Left kidney (tissue), 8 donors: ENCODE data around the gene MTRF1L. TPM values are rescaled to one million over a fixed set of nuclear protein-coding genes. Genes with fewer than 3 reads are reported as not detected.

ENCODE experiments used
- DNase-seq: peaks from one replicate; pipeline ENCODE4 v3.0.0-alpha.2; 2013
- long read RNA-seq, 8 donors: transcript quantifications; one replicate each; lab custom pipeline, GENCODE V29; 2026
- polyA plus RNA-seq: library from polyadenylated mRNA; unstranded; fragments of 120-200 nt; gene quantifications from one replicate; pipeline ENCODE4 v1.2.1, GENCODE V29; 2013; ENCODE audit not compliant: insufficient read length

MTRF1L gene, protein sequence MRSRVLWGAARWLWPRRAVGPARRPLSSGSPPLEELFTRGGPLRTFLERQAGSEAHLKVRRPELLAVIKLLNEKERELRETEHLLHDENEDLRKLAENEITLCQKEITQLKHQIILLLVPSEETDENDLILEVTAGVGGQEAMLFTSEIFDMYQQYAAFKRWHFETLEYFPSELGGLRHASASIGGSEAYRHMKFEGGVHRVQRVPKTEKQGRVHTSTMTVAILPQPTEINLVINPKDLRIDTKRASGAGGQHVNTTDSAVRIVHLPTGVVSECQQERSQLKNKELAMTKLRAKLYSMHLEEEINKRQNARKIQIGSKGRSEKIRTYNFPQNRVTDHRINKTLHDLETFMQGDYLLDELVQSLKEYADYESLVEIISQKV
- polyA plus RNA-seq, result 23.4 TPM
- long read RNA-seq, donor 1, transcript MTRF1L-209 (2 exons, 447 nt), result major isoform, 5 of 6 reads
- long read RNA-seq, donor 1, partial matches to known transcripts, result 0 of 6 reads
- long read RNA-seq, donor 1, other reads (novel, unspliced or antisense), result 0 of 6 reads
- long read RNA-seq, donor 2, transcript MTRF1L-208 (7 exons, 3,651 nt), result major isoform, 5 of 7 reads
- long read RNA-seq, donor 2, partial matches to known transcripts, result 0 of 7 reads
- long read RNA-seq, donor 2, other reads (novel, unspliced or antisense), result 0 of 7 reads
- long read RNA-seq, donor 3, transcript MTRF1L-209 (2 exons, 447 nt), result major isoform, 5 of 12 reads
- long read RNA-seq, donor 3, partial matches to known transcripts, result 6 of 12 reads
- long read RNA-seq, donor 3, other reads (novel, unspliced or antisense), result 0 of 12 reads
- long read RNA-seq, donor 4, partial matches to known transcripts, result 0 of 2 reads
- long read RNA-seq, donor 4, other reads (novel, unspliced or antisense), result 0 of 2 reads
- long read RNA-seq, donor 5, partial matches to known transcripts, result 6 of 16 reads
- long read RNA-seq, donor 5, other reads (novel, unspliced or antisense), result 0 of 16 reads
- long read RNA-seq, donor 6, partial matches to known transcripts, result 0 of 10 reads
- long read RNA-seq, donor 6, other reads (novel, unspliced or antisense), result 0 of 10 reads
- long read RNA-seq, donor 7, transcript MTRF1L-208 (7 exons, 3,651 nt), result major isoform, 6 of 24 reads
- long read RNA-seq, donor 7, partial matches to known transcripts, result 5 of 24 reads
- long read RNA-seq, donor 7, other reads (novel, unspliced or antisense), result 0 of 24 reads
- long read RNA-seq, donor 8, result 0 reads

DNA sequence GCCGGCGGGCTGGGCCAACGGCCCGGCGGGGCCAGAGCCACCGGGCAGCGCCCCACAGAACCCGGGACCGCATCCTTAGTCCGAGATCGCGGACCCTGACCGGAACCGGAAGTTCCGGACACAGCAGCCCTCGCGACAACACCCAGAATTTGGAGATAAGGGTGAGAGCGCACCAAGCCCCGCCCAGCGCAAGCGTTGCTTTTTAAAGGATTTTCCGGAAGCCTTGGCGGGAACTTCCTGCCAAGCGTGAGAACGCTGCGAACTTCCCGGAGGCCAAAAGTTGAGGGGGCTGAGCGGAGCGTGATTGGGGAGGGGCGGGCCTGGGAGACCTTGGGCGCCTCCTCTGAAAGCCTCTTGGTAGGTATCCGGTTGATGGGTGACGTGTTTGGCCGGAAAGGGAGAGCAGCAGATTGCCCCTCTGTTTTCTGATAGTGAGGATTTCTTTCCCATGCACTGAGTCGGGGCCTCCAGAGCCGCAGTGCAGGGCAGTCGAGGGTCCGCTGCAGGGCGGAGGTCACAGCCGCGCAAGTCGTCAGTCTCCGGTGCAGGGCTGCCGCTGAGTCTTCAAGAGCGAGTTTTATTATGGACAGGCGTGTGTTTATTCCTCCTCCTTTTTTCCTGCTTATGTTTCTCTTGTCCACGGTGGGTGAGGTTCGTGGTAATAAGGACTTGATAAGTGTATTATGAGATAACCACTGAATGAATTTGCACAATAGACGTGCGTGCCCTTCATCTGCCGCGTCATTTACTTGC, at the start of gene MTRF1L:
MTRF1L (minus strand) TSS at position 97 of the 753 bp plus-strand sequence; CDS start at position 73, 24 bp downstream.
- peak; percentile 95 for DNase-seq

DNA sequence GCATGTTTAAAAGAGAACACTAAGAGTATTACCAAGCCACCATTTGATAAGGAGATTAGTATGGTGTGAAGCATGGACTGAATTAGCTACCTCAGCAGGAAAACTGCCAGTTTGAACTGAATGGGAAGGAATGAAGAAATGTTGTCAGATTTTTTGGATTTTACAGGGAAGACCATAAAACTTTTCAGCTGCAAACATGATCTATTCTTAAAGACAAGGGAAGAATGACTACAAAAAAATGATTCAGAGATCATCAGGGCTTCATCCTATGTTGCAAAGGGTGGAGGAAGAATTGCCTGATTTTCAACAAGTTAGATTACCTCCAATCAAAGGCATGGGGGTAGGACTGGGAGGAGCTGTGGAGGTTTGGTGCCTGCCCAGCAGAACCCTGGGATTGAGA, 49.3 kb upstream of the MTRF1L start:
- DNase-seq, result no peak

DNA sequence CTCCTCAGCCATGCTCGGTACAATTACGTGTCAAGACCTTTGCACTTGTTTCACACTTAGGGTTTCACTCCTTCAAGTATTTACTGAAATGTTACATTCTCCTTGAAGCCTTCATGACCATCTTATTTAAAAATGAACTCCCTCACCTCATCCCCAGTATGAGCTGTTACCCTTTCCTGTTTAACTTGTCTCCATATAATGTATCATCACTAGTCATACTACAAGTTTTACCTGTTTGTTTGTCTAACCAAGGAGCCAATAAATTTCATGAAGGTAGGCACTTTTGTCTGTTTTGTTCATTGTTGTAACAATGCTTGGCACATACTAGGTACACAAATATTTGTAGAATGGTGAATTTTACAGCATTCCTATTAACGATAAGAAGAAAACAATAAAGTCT, 46.1 kb upstream of the MTRF1L start:
- DNase-seq, result no peak

DNA sequence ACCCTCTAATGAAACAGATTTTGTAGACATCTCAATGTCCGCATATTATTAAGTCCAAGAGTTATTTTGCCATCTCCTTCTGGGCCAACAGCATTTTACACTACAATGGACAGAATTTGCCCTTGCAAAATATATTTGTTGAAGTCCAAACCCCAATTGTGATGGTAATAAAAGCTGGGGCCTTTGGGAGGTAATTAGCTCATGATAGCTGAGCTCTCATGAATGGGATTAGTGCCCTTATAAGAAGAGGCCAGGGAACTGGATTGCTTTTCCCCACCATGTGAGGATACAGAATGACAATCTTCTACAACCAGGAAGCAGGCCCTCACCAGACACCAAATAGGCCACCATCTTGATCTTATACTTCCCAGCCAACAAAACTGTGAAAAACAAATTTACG, 44.9 kb upstream of the MTRF1L start:
- no peak for DNase-seq

DNA sequence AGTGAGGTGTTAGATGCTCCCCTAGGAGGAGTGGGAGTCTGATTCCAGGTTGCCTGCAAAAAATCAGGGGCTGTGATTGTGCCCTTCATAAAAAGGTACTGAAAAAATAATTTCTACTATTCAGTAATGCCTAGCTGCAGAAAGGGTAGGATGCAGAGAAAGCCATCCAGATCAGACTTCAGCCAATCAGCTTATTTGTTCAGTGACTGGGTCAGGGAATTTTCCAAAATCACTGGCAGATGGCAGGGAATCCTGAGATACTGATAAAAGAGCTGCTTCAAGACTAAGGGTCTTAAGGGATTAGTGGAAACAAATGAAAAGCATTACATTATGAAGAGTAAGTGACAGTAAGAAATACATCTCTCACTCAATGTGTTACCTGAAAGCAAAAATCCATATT, 42.8 kb upstream of the MTRF1L start:
- DNase-seq, result no peak

DNA sequence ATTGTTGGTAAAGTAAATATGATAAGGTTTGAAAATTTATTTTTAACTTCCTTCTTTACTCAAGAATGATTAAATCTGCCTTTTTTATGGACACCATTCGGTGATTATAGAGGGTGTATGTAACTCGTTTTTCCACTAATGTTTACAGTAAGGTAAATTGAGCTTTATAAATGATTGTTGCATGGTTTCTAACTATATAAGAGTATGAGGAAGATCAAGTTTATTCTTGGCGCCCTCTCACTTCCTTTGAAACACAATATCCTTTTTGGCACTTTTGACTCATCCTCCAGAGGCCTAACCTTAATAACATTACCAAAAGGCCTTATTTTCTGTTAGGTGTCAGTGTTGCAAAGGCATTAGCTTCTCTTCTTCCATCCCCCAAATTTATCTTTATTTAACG, 41.8 kb upstream of the MTRF1L start:
- DNase-seq, result no peak

DNA sequence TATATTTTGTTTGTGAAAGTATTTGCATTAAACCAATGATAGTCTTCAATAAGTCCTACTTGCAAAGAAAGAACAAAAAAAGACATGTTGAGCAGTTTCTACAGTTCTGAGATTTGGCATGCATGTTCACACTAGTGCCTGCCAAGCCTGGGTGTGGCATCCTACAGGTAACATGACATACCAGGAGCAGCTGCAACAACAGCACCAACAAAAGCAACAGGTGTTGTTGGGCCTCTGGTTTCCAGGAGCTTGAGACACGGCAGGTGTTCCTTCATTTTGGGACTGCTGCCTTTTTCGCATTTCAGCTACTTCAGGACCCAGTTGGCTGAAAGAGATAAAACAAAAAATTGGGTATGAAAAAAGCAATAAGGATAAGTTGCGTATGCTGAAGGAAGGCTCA, 41.2 kb upstream of the MTRF1L start:
- no peak for DNase-seq

DNA sequence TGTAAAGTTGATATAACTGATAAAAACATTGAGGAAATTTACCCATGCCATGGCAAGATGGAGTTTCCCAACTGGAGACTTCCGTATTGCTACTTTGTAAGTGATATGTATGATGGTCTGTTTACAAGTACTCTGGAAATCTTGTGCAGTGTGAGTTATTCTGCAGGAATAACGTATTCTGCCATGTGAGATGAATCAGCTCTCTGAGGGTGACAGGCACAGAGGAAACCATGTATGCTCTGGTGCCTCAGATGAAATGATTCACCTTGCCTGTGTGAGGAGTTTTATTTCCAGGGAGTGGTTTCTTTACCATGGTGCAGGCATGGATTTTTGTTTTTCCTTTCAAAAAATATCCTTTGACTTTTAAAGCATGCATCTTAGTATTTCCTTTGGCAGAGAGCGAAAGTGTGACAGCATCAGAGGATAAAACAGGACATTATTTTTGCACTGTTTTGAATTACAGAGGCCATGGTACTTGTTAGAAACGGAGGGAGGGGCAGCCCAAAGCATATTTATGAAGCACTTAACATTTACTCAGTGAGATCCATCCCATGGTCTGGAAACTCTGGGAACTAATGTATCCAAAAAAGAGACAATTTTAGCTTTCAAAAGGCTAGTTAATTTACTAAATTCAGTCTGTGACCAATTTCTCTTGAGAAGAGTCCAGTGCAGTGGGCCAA, 36.0 kb upstream of the MTRF1L start:
- no peak for DNase-seq

DNA sequence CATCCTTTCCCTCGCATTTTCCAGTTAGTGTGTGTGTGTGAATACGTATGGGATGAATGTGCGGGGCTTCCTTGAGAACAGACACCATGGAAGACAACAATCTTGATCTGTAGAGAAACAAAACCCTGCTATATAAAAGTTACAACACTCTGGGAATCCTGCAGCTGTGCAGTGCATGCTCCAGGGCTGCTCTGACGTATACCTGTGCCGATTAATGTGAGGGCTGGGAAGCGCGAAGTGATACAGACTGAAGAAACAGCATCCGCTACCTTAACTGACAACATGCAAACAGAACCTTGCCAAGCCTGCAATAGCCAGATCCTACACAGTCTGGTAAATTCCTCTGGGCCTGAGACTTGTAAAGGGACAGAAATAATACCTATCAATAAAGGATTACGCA, 31.6 kb upstream of the MTRF1L start:
- no peak for DNase-seq

DNA sequence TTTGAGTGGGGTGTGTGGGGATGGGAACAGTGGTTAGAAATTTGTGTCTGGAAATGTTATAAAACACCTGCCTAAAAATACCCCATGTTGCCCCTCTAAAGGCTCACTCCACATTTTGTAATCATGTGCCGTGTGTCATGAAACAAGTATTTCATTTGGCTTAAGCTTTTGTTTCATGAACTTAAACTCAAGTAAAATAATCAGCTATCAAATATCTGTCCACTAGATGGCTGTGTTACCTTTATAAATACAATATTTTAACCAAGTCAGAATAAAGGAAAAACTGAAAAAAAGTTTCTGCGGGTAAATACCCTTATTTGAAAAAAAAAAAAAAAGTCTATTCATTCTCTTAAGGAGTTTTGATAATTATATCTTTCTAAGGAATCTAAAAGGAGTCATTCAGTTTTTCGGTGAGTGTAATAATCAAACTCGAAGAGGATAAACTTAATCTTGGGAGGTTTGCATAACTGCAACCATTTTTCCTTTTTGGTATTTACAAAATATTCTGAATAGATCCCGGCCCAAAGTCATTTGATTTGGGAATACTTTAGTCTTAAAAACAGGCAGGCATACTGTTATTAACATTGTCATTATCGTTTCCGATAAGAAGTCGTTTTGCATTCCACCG, 29.9 kb upstream of the MTRF1L start:
- DNase-seq, result peak; percentile 38

DNA sequence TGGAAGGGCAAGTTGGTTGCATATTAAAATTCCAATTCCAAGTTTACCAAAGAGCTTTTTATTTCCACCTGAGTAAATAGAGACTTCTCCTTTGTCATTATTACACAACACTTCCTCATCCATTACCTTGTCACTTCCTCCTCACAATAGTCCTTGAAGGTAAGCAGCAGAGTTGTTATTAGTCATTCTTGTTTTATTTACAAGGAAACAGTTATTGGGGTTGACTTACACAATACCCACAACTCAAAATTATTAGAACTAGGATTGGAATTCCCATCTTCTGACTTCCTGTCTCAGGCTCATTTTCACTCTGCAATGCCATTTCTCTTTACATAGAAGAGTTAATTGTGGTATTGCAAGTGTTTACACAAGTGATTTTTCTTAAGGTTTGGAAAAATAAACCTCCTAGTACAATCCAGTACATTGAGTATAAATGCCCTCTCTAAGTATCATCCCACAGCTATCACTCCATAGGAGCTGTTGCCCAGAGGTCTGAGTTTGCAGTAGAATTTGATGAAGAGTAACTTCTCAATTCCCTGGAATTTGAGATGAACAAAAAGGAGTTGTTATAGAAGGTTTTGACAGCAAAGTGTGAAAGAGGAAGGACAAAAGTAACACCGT, 28.9 kb upstream of the MTRF1L start:
- no peak for DNase-seq

DNA sequence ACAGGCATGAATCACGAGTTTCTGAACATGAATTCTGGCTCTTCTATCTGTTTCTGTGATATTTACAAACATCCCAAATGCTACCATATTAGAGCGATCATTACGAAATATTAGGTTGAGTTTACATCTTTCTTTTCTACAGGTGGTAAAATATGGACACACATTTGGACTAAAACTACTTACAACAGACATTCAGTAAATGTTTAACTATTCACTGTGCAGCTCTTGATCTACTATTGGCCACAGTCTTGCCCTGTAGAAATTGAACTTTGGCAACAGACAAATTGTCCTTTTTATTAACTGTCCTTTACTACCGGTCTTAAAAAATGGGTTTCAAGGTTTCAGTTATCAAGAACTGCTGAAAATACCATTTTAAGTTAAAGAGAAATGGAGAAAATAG, 26.5 kb upstream of the MTRF1L start:
- no peak for DNase-seq

DNA sequence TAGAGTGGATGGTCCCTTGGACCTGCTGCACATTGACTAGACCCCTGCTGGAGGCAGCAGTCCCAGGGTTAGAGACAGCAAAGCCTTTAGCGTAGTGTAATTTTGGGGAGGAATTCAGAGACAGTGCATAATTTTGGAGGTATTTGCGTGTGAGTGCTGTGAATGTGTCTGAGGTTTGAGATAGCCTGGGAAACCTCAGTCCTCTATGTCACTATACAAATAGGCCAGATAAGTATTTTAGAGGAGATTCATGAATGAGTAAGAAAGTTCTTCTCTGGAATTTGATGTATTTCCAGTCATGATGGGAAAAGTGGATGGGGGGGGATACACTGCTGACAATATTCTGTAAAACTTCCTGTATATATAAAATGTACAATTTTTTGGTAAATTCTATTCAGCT, 25.8 kb upstream of the MTRF1L start:
- no peak for DNase-seq

DNA sequence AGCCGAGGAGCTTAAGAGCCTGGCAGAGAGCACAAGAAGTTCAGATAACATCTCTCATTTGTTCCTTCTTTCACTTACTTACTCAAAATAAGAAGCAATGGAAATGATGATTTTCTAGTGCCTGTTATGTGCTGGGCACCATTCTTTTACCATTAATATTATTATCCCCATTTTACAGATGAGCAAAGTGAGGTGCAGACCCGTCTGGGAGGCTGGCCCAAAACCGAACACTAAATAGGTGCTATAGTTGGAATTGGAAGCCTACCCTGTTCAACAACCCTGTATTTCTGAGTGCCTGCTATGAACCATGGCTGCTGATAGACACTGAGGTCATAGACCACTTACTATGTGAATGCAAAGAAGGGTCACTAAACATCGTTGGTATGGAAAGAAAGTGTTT, 25.0 kb upstream of the MTRF1L start:
- DNase-seq, result no peak

DNA sequence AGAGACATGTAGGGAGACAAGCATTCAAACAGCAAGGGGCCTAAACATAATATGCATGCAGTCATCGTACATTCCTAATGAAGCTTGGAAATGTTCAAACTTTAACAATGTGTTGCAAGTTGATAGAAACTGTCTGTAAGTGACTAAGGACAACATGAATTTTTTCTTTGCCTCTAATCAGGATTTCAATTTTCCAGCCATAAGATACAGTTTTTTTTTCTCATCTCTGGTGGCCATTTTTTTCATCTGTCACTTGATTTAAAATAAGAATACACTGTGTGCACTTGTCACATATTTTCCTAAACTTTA, 22.2 kb upstream of the MTRF1L start:
- DNase-seq, result no peak

DNA sequence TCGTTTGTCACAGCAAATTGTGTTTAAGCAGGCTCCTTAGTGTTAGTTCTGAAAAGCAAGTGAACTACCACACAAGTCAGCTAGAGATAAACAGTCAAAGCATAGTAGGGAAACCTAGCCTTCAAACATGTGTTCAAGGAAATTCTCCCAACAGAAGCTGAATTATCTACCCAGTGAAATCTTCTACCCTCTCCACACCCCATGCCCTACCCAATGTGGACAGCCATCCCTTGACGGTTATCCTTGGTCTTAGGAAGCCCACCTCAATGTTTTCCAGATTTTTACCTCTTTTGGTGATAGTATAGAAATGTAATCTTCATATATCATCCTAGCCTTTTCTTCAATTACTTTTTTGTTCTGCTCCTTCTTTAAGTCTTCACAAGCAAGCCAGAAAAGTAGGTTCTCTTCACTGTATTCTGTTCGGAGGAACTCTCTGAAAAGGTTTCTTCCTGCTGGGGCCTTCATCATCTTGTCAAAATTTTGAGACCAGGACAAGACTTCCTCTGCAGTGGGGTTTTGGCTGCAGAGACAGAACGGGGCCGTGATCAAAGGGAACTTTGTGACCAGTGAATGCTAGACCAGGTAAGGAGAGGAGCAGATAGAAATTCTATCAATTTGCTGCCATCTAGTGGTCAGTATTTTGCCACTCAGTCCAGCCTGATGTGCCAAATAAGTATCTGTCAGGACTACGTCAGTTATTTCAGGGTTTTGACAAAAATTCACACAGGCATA, 21.6 kb upstream of the MTRF1L start:
- DNase-seq, result peak; percentile 40

DNA sequence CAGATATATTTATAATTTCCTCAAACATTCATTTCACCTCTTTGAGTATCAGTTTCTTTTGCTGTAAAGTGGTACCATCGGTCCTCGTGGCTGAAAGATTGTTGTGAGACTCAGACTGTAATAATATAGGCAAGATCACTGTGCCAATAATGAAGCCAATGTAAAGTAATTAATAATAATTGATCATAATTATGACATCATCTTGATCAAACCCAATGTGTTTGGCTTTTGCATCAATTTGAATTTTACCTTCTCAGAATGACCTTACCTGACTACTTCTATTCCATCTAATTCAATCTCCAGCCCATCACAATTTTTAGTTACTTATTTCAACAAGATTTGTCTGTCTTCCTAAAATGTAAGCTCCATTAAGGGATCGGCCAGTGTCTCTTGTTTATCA, 15.8 kb upstream of the MTRF1L start:
- DNase-seq, result no peak

DNA sequence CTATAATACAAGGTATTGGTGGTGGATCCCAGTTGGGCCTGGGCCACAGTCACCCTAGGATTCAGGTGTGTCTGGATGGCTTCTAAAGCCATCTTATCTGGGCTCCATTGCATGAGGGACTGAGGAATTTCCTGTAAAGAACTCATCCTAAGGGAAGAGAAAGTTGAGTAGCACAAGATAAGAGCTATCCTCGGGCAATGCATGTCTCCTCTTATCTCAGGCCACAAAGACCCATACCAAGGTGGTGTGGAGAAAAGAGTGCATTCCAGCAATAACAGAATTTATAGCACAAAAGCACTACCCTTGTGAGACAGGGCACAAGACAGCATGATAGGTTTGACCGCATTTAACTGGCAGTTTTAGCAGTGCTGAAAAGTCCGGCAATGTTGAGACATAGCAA, 14.3 kb upstream of the MTRF1L start:
- no peak for DNase-seq

DNA sequence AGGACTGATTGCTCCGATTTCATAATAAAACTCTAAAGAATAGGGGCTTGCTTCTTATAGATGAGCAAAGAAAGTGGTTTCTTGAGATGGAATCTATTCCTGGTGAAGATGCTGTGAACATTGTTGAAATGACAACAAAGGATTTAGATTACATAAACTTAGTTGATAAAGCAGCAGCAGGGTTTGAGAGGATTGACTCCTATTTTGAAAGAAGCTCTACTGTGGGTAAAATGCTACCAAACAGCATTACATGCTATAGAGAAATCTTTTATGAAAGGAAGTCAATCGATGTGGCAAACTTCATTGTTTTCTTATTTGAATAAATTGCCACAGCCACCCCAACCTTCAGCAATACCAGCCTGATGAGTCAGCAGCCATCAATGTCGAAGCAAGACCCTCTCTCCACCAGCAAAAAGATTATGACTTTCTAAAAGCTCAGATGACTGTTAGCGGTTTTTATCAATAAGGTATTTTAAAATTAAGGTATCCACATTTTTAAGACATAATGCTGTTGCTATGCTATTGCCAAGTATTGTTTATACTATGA, 12.7 kb upstream of the MTRF1L start:
- DNase-seq, result no peak
